Left ventricle myocardium superior (tissue), 1 donor: ENCODE measurements around the gene CHADL. TPM values are rescaled to one million over a fixed set of nuclear protein-coding genes. Genes with fewer than 3 reads are reported as not detected.
A peak's percentile ranks its signal among the peaks of the same experiment; 100 is the strongest.

Source experiments
- ATAC-seq: fragments of 200-7000 bp; cut with Tn5 transposase; one replicate; pipeline ENCODE4 v1.9.1; 2020; ENCODE audit warnings: mild to moderate bottlenecking, moderate library complexity
- DNase-seq: peaks from one replicate; pipeline ENCODE4 v3.0.0-alpha.2; 2020
- intact Hi-C: fragments of 100-400 bp; cut with micrococcal nuclease; formaldehyde crosslinking; loops from one replicate; pipeline ENCODE4 v1.11.0; 2022
- total RNA-seq: library from RNA; stranded (reverse); fragmentation: NEBNext Ultra II Directional; extraction: Animal tissue kit (Norgen Biotek cat#: 25700); gene quantifications from one replicate; pipeline ENCODE4 v1.2.1, GENCODE V29; 2021
- donor health status: DM: no; HTN: yes; CAD: no; lungs with severe emphysema.

The CHADL gene
- total RNA-seq, 1 donor from 2014 or later = 25.4 TPM

DNA sequence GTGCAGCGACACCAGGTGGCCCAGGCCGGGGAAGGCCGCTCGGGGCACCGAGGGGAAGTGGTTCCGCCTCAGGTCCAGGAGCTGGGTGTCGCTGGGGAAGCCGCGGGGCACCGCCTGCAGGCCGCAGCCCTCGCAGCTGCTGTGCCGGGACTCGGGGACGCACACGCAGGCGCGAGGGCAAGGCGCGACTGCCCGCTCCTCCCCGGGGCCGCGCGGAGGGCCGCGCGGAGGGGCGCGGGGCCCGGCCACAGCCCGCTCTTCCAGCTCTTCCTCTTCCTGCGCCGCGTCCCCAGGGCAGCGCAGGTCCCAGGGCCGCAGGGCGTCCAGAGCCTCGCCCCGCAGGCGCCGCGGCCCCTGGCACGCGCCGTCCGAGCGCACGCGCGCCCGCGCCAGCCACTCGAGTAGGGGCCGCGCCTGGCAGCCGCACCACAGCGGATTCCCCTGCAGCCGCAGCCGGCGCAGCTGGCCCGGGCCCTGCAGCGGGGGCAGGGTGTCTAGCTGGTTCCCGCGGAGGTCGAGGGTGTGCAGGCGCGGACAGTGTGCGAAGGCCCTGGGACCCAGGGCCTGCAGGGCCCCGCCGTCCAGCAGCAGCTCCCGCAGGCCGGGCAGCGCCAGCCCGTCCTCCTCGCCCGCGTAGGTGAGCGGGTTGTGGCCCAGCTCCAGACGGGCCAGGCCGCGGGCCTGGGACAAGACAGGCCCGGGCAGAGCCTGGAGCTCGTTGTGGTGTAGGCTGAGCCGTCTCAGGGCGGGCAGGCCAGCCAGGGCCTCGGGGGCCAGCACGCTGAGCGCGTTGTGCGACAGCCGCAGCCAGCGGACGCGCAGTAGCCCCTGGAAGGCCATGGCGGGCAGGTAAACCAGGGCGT lies 2.8 kb downstream of the CHADL start:
- peak; percentile 86 for DNase-seq
- ATAC-seq = peak; percentile 67
- intact Hi-C loops = no loop called here

DNA sequence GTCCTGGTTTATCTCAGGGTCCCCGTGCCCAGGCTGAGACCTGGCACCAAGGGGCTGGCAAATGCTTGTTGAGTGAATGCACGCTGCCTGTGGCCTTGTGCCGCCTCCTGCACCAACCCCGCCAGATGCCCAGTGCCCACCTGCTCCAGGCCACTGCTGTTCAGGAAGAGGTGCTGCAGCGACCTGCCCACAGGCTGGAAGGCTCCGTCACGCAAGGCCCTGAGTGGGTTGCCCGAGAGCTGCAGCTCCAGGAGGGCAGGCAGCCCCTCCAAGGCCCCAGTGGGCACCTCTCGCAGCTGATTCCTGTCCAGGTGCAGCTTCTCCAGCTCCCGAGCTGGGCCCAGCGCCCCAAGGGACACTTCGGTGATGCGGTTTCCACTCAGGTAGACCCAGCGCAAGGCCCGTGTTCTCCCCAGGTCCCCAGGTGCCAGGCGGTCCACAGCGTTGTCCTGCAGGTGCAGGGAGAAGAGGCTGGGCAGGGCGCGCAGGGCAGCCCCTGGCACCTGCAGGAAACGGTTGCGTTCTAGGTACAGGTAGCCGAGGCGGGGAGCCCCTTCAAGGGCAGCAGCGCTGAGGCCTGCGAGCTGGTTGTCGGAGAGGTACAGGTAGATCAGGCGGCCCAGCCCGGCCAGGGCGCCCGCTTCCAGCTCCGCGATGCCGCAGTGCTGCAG lies 3.6 kb downstream of the CHADL start:
- DNase-seq (no peak), ATAC-seq (no peak)
- intact Hi-C loops = no loop called here

DNA sequence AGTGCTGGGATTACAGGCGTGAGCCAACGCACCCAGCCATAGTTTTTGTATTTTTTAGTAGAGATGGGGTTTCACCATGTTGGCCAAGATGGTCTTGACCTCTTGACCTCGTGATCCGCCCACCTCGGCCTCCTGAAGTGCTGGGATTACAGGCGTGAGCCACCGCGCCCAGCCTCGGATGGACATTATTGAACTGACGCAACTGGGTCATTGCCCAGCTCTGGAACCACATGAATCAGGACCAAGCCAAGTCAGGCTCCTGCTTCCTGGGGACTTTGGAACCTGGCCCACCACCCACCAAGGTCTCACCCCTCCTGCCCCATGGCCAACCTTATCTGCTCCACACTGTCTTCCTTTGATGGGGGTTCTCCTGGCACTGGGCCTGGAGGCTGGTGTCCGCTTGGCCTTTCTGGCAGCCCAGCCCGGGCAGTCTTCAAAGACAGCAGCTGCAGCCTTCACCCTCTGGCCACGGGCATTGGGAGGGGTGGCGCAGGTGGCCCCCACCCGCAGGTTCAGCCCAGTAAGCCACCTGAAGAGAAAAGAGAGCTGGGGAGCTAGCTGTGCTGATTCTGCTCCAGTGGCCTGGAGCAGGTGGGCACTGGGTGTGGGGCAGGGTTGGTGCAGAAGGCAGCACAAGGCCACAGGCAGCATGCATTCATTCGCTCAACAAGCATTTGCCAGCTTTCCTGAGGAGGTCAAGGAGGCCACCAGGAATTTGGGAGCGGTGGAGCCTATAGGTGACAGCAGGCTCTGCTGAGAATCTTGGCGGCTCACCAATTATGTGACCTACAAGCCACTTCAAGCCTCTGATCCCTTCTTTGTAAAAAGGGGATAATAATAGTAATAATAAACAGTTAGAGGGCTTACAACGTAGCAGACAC lies 5.7 kb downstream of the CHADL start:
- intact Hi-C loops = no loop called here
- ATAC-seq (peak; percentile 27), DNase-seq (no peak)

DNA sequence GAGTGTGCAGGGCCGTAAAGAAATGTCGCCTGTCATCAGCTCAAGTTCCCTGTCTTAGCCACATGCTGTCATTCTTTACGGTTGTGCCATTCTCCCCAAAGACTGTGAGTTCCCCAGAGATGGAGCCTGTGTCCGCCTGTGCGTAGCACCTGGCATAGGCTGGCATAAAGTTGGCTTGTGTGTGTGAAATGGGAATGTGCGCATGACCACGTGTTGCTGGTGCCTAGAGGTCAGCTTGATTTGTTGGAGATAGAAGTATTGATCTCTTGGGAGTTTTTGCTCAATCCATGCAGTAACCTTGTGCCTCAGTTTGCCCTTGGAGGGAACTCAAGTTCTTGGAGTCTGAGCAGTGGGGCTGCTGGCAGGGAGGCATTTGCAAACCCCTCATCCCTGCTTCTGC lies 9.4 kb downstream of the CHADL start:
- intact Hi-C loops = no loop called here
- DNase-seq = no peak
- no peak for ATAC-seq

DNA sequence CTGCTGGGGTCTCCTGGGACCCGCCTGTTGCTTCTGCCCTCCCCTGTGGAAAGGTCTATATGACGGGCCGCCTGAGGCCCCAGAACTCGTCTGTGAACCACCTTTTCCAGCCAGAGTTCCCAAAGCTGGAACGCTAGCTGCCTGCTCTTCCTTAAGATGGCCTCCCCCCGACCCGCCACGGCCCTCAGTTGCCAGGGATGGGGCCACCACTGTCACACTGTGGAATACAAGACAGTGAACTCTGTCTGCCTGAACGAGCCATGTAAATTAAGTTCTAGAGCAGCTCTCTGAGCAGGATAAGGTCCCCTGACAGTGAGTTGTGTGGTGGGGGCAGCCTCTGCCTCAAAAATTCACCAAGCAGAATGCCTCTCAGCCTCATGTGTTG lies 10.3 kb downstream of the CHADL start:
- ATAC-seq (no peak), DNase-seq (no peak)
- intact Hi-C loops = no loop called here

DNA sequence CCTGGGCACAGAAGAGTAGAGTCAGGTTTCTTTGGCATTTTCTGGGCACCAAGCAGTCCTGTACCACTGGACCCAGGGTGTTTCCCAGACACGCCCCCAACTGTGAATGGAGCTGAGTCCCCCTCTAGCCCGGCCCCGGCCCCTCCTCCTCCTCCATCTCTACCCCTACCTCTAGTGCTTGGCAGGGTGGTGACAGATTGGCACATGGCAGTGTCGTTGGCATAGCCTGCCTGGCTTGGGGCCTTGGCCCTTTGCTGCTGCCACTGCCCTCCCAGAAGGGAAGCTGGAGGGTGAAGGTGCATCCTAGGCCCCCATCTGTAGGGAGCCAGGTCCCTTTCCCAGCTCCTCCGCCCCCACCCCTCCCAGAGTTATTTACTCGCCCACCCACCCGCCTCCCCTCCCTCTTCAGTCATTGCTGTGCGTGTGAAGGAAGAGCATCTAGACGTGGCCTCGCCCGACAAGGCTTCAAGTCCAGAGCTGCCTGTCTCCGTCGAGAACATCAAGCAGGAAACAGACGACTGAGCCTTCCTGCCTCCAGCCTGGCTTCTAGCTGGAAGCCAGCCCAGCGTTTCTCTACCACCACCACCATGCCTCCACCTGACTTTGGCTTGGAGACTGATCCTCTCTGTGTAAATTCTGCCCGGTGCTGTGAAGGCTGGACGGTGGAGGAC lies 10.9 kb downstream of the CHADL start:
- DNase-seq = peak; percentile 81
- intact Hi-C loops = no loop called here
- peak; percentile 86 for ATAC-seq

DNA sequence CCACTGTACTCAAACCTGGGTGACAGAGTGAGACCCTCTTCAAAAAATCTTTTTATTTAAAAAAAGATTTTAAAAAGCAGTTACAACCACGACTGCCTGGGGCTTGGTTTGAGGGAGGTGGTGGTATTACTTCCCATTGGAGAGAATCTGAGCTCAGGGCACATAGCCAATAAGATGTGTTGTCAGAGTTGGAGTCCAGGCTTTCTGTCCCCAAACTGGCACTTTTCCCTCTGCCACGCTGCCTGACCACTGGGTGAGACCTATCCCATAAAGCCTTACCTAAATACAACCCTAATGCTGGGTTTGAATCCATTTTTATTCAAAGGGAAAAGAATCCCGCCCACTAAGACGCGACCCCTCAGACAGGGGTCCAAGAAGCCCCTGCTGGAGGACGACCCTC lies 11.5 kb downstream of the CHADL start:
- ATAC-seq = no peak
- no peak for DNase-seq
- intact Hi-C loops = no loop called here

DNA sequence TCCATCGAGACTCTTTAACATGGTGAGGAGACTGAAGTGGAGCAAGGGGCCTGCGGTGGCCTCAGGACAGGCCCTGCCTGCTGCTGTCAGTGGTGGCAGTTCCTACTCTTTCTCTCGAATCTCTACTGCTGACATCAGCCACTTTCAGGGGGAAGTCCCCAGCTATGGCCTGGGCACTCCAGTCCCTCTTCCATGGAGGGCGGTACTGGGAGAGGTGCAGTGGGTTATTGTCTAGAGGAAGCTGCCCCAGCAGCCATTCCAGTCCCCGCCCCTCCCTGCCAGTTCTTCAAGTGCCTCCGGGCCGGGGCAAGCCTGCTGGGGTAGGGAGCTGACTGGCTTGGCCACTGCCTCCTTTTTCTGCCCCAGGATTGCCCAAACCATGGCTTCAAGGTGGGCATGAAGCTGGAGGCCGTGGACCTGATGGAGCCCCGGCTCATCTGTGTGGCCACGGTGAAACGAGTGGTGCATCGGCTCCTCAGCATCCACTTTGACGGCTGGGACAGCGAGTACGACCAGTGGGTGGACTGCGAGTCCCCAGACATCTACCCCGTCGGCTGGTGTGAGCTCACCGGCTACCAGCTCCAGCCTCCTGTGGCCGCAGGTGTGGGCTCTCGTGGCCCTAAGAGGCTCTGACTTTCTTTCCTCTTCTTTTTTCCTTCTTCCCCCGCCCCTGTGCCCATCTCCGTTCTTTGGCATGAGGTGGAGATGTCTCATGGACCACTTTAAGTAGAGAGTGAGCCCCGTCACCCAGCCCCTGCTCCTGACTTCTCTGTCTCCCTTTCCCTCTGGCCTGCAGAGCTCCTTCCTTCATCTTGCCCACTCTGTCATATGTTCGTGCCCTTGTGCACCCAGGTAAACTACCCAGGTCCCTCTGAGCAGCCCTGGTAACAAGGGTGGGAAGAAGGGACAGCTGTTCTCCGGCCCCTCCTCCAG lies 13.7 kb downstream of the CHADL start:
- intact Hi-C loops = no loop called here
- peak; percentile 53 for DNase-seq
- ATAC-seq = peak; percentile 11

DNA sequence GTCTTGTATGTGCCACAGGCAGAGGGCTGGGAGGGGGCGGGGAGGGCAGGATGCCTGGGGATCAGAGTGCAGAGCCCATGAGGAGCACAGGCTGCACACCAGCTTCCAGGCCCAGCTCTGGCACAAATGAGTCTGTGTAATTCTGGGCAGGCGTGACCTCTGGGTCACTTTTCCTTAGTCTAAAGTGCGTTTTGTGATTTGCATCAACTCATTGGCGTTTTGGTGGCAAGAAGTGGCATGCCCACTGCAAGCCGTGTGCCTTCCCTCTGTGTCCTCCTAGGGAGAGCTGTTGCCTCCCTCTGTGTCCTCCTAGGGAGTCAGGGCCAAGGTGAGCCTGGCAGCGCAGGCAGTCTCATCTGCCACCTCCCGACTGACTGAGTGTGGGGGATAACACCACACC lies 17.2 kb downstream of the CHADL start:
- DNase-seq = no peak
- ATAC-seq = no peak
- intact Hi-C loops = no loop called here

DNA sequence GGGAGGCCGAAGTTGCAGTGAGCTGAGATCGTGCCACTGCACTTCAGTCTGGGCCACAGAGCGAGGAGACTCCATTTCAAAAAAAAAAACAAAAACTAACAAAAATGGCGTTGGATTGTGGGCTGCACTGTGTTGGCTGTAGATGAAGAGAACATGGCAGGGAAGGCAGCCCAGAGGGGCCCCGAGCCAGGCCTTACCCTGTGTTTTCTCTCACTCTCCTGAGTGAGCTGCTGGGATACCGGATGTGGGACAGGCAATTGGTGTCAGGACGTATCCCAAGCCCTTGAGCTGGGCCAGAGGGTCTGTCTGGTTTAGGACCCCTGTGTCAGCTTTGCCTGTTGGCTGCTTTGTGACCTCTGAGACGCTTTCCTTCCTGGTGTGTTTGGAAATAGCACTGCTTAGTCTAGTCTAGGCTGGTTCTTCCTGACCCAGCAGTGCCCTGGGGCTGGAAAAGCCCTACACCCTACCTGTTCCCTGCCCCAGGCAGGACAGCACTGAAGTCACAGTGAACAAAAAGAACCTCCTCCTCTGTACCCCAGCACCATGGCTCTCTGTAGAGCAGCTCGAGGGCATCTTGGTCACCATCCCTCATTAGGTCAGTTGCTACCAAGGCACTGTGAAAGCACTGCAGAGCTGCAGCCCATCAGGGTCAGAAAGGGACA lies 17.8 kb downstream of the CHADL start:
- ATAC-seq (no peak), DNase-seq (no peak)
- intact Hi-C loops = no loop called here

DNA sequence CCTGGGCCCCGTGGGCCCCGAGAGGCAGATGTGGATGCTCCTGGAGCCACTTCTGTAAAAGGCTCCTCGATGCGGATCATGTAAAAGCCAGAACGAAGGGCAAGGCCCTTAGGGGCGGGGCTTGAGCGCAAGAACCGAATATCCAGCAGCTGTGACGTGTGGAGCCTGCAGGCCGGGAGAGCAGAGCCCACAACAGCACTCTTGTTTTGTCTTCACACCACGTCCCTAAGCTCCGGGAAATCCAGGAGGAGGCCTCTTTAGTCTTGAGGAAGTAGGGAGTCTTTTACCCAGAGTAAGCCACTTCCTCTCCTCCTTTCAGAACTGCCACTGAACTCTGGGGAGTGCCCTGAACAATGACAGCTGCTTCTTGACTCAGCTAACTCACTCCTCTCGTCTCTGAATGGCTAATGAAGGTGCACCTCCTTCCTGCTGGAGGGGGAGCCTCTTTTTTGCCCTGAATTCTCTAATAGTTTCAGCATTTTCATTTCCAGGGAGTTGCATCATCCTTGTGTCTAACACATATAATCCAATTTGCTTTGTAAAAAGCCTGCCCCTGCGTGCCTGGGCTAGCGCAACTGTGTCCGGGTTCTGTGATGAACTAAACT lies 23.1 kb downstream of the CHADL start:
- DNase-seq (peak; percentile 84), ATAC-seq (peak; percentile 91)
- intact Hi-C loops = no loop called here

DNA sequence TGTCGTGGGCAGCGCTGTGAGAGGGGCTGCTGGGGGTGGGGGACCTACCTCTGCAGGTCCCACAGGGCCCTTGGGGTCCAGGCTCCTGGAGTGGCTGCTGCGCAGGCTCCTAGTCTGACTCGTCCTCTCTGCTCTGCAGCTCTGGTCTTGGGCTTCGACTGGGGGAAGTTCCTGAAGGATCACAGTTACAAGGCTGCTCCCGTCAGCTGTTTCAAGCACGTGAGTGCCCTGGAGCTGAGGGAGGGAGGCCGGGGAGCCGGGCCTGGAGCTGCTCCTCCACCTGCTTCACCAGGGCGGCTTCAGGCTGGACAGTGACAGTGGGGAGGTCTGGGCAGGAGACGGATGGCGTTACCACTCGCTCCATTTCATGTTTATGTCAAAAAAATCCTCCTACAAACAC lies 23.7 kb downstream of the CHADL start:
- intact Hi-C loops = no loop called here
- DNase-seq (no peak), ATAC-seq (peak; percentile 8)

DNA sequence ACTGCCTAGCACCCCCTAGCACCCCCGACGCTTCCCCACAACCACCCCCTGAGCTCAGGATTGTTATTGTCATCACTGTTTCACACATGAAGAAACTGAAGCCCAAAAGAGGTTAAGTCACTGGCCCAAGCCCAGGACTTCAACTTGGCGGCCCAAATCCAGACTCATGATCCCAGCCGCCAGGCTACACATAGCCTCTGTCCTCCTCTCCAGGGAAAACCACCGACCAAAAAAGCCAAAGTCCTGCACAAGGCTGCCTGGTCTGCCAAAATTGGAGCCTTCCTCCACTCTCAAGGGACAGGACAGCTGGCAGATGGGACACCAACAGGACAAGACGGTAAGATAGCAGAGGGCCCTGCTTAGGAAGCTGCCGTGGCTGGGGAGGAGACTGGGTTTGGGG lies 24.8 kb downstream of the CHADL start:
- intact Hi-C loops = no loop called here
- ATAC-seq (no peak), DNase-seq (peak; percentile 34)

DNA sequence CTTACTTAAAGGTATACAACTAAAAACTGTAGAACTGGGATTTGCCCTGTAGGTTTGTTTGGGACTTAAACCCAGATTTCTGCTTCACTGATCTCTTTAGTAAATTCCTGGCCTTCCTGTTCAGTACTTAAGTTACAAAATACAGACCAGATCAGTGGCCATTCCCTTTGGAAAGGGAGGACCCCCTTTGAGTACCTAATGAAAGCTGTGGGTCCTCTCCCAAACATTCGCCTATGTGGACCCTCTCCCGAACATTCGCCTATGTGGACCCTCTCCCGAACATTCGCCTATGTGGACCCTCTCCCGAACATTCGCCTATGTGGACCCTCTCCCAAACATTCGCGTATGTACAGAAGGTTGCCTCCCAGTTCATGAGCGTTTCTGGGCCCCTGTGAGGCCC lies 25.3 kb downstream of the CHADL start:
- intact Hi-C loops = no loop called here
- ATAC-seq (no peak), DNase-seq (no peak)

DNA sequence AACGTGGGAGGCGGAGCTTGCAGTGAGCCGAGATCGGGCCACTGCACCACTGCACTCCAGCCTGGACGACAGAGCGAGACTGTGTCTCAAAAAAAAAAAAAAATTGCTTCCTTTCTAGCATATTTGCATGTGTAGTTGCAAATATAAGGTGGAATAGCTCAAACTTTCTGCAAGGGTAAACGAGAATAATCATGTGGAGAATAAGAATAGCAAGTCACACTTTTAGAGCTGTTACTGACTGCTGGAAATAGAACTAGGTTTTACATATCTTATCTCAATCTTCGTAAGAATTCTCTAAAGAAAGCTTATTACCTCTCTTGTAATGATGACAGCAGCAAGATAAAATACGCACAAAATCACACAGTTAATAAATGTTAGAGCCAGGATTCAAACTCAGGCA lies 34.0 kb downstream of the CHADL start:
- DNase-seq (no peak), ATAC-seq (no peak)
- intact Hi-C loops = no loop called here

DNA sequence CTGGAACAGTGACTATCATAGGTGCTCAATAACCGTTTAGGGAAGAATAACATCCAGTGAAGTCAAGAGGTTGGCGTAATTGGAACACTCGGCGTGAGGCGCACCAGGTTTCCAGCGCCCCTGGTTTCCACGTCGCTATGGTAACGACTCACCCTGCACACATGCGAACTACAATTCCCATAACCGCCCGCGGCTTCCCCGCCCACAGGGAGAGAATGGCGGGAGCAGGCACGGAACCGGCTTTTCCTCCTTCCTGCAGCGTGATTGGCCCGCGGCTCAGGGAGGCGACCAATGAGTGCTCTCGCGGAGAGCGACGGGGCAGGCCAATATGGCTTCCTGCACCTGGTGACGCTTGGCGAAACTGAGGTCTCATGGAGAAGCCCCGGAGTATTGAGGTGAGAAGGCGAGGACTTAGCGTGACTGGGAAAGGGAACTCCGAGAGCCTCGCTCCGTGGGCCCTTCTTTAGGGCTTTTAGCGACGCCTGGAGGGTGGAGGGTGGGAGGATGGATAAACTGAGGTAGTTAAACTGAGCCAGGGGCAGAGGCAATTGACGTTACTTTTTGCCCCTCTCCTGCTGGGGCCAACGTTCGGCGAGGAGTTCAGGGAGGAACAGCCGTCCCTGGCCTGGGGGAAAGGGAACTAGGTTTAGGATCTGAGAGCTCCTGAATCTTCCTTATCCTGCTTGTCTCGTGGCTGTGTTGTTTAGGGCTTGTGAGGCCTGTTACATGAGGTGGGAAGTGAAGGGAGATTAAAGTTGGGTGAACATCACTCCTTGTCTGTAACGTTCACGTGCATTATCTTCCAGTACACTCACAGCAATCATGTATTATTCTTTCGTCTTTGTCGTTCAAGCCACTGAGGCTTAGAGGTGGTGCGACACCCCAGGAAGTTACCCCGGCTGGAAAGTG lies 35.5 kb downstream of the CHADL start, which contains the start of gene L3MBTL2:
Gene L3MBTL2, plus strand, starts transcription at position 321 of the 909 bp plus-strand sequence. Its CDS starts 51 bp downstream, at position 372.
- intact Hi-C loops = no loop called here
- peak; percentile 99 for DNase-seq
- ATAC-seq = peak; percentile 100
